ENCODE measurements around the gene UTP11.

The UTP11 gene

GRCh38 chr1:38046884-38047602 is 34.5 kb downstream of the UTP11 start:
- no peak for DNase-seq

GRCh38 chr1:38047603-38048141 is 35.1 kb downstream of the UTP11 start:
- DNase-seq = no peak

GRCh38 chr1:38050397-38051078 is 38.0 kb downstream of the UTP11 start:
- no peak for DNase-seq

GRCh38 chr1:38051079-38051543 is 38.6 kb downstream of the UTP11 start:
- no peak for DNase-seq

GRCh38 chr1:38052750-38053415 is 40.3 kb downstream of the UTP11 start:
- no peak for DNase-seq

GRCh38 chr1:38053416-38054091 is 41.0 kb downstream of the UTP11 start:
- DNase-seq = no peak

- no peak for DNase-seq
Observed at GRCh38 chr1:38055398-38055797, 42.9 kb downstream of the UTP11 start.

- DNase-seq = no peak
Observed at GRCh38 chr1:38055965-38056364, 43.4 kb downstream of the UTP11 start.

- no peak for DNase-seq
Observed at GRCh38 chr1:38059635-38060250, 47.2 kb downstream of the UTP11 start.

GRCh38 chr1:38060498-38060897 is 48.0 kb downstream of the UTP11 start:
- DNase-seq = no peak

GRCh38 chr1:38061290-38061689 is 48.8 kb downstream of the UTP11 start:
- no peak for DNase-seq

GRCh38 chr1:38061883-38062328 is 49.4 kb downstream of the UTP11 start:
- no peak for DNase-seq

GRCh38 chr1:38062361-38063288 is 50.1 kb downstream of the UTP11 start:
- DNase-seq = no peak

- no peak for DNase-seq
Observed at GRCh38 chr1:38063616-38064015, 51.1 kb downstream of the UTP11 start.

GRCh38 chr1:38064197-38064903 is 51.8 kb downstream of the UTP11 start:
- DNase-seq = no peak

- no peak for DNase-seq
Observed at GRCh38 chr1:38068220-38068979, 55.9 kb downstream of the UTP11 start.

- no peak for DNase-seq
Observed at GRCh38 chr1:38068980-38069340, 56.4 kb downstream of the UTP11 start.

GRCh38 chr1:38071312-38072256 is 59.0 kb downstream of the UTP11 start:
- no peak for DNase-seq

GRCh38 chr1:38072858-38073257 is 60.3 kb downstream of the UTP11 start:
- no peak for DNase-seq
